HCT116 (cell line): ENCODE data around the gene PSAP. TPM values are rescaled to one million over a fixed set of nuclear protein-coding genes. Genes with fewer than 3 reads are reported as not detected.

ENCODE experiments used
- ATAC-seq: fragments of 200-7000 bp; cut with Tn5 transposase; 2 replicates; pipeline ENCODE4 v1.9.1; 2020; ENCODE audit warnings: mild to moderate bottlenecking, moderate library complexity
- BruUV-seq: library from RNA; stranded (reverse); fragments of 400-500 nt; replicated peaks from 2 replicates; lab custom pipeline; 2021; lab: Mats Ljungman, UMichigan
- CTCF ChIA-PET: fragments of 300-600 bp; sonication (Branson Sonifier 250); formaldehyde crosslinking; loops from one replicate; lab custom pipeline; 2021; ENCODE audit warnings: antibody characterized with exemption; lab: Charles Lee
- POLR2A ChIA-PET: fragments of 300-600, 350-600 bp; sonication (Branson Sonifier 250); formaldehyde crosslinking; loops from one replicate; lab custom pipeline; 2021; ENCODE audit warnings: antibody characterized with exemption; lab: Charles Lee
- RAD21 ChIA-PET, 2 experiments: fragments of 300-600 bp; sonication (Branson Sonifier 250); formaldehyde crosslinking; loops; one replicate each; lab custom pipeline; 2023; ENCODE audit warnings: low total read pairs in 2 of 2; ENCODE audit not compliant: uncharacterized antibody in 2 of 2, unreplicated experiment in 2 of 2, low non-redundant PET in 1 of 2; lab: Charles Lee
- DNase-seq: peaks from one replicate; pipeline ENCODE4 v3.0.0-alpha.2; 2010; ENCODE audit warnings: low read depth, low spot score
- H2AFZ ChIP-seq: fragments of 200-600 bp; shearing (Covaris generic), sonication (generic); 2 replicates; pipeline ENCODE4 v1.6.1; 2017; ENCODE audit warnings: low read depth, mixed run types, mixed read lengths, antibody characterized with exemption, low read length; ENCODE audit not compliant: poor library complexity, severe bottlenecking
- H3K27ac ChIP-seq: 2 replicates; pipeline ENCODE4 v1.5.1; 2012; ENCODE audit warnings: low read depth, low read length
- H3K27me3 ChIP-seq: fragments of 200-600 bp; sonication (generic); 2 replicates; pipeline ENCODE4 v1.6.1; 2016; ENCODE audit warnings: mixed run types, low read length, mixed read lengths; ENCODE audit not compliant: insufficient read depth
- H3K36me3 ChIP-seq, 2 experiments: fragments of 200-500 bp in 1 of 2; fragments of 200-600 bp in 1 of 2; sonication (Bioruptor generic) in 1 of 2; sonication (generic) in 1 of 2; 2 replicates each; pipeline versions ENCODE4 v1.5.1 to v1.6.1; 2014 to 2016; ENCODE audit warnings: low read length in 2 of 2, inconsistent platforms in 1 of 2, mixed read lengths in 1 of 2, mixed run types in 1 of 2; ENCODE audit not compliant: insufficient read depth in 2 of 2, control insufficient read depth in 1 of 2
- H3K4me1 ChIP-seq, 2 experiments: fragments of 200-600 bp in 1 of 2; sonication (generic) in 1 of 2; 2 replicates each; pipeline versions ENCODE4 v1.5.1 to v1.6.1; 2012 to 2017; ENCODE audit warnings: low read length in 2 of 2, inconsistent platforms in 1 of 2, mild to moderate bottlenecking in 1 of 2, mixed read lengths in 1 of 2, mixed run types in 1 of 2, moderate library complexity in 1 of 2; ENCODE audit not compliant: insufficient read depth in 2 of 2, control insufficient read depth in 1 of 2
- H3K4me2 ChIP-seq: fragments of 200-600 bp; sonication (generic); 2 replicates; pipeline ENCODE4 v1.6.1; 2017; ENCODE audit warnings: mixed run types, low read length, mixed read lengths
- H3K4me3 ChIP-seq, 2 experiments: fragments of 200-600 bp in 1 of 2; sonication (generic) in 1 of 2; replicated peaks in 1 of 2; 2 replicates each; pipeline ENCODE4 v1.5.1; 2011 to 2016; ENCODE audit warnings: low read length in 2 of 2, control low read depth in 1 of 2, low read depth in 1 of 2, mild to moderate bottlenecking in 1 of 2, mixed read lengths in 1 of 2, mixed run types in 1 of 2
- H3K79me2 ChIP-seq: fragments of 200-600 bp; sonication (generic); 2 replicates; pipeline ENCODE4 v1.6.1; 2017; ENCODE audit warnings: mild to moderate bottlenecking, mixed run types, low read length, moderate library complexity, mixed read lengths; ENCODE audit not compliant: insufficient read depth
- H3K9ac ChIP-seq: fragments of 200-600 bp; sonication (generic); 2 replicates; pipeline ENCODE4 v1.6.1; 2016; ENCODE audit warnings: low read length, mixed read lengths
- H3K9me2 ChIP-seq: fragments of 200-600 bp; sonication (generic), shearing (Covaris generic); 2 replicates; pipeline ENCODE4 v1.6.1; 2017; ENCODE audit warnings: mixed run types, mild to moderate bottlenecking, moderate library complexity; ENCODE audit not compliant: insufficient read depth
- H3K9me3 ChIP-seq, 2 experiments: fragments of 200-500 bp in 1 of 2; fragments of 200-600 bp in 1 of 2; sonication (Bioruptor generic) in 1 of 2; sonication (generic) in 1 of 2; 2 replicates each; pipeline ENCODE4 v1.6.1; 2014 to 2017; ENCODE audit warnings: low read length in 2 of 2, mixed read lengths in 2 of 2, inconsistent platforms in 1 of 2, low read depth in 1 of 2, mild to moderate bottlenecking in 1 of 2, mixed run types in 1 of 2, moderate library complexity in 1 of 2; ENCODE audit not compliant: control insufficient read depth in 1 of 2, insufficient read depth in 1 of 2
- H4K20me1 ChIP-seq: fragments of 200-600 bp; sonication (generic), shearing (Covaris generic); 2 replicates; pipeline ENCODE4 v1.6.1; 2017; ENCODE audit warnings: mixed run types, mild to moderate bottlenecking, moderate library complexity; ENCODE audit not compliant: insufficient read depth
- ATF3 ChIP-seq: IDR thresholded peaks from 2 replicates; pipeline ENCODE4 v1.6.1; 2012
- CEBPB ChIP-seq: IDR thresholded peaks from 2 replicates; pipeline ENCODE4 v1.6.1; 2012; ENCODE audit warnings: low read depth
- CTCF ChIP-seq, 3 experiments: fragments of 200-600 bp in 1 of 3; sonication (generic) in 1 of 3; IDR thresholded peaks in 2 of 3; conservative IDR thresholded peaks in 1 of 3; 2 replicates each; pipeline ENCODE4 v1.5.1; 2012 to 2017; ENCODE audit warnings: low read depth in 2 of 3, low read length in 2 of 3, antibody characterized with exemption in 1 of 3, borderline replicate concordance in 1 of 3, control low read depth in 1 of 3, mild to moderate bottlenecking in 1 of 3, mixed read lengths in 1 of 3, mixed run types in 1 of 3, moderate library complexity in 1 of 3; ENCODE audit not compliant: insufficient read depth in 1 of 3
- EGR1 ChIP-seq: IDR thresholded peaks from 2 replicates; pipeline ENCODE4 v1.6.1; 2012; ENCODE audit warnings: low read depth
- EZH2 ChIP-seq: fragments of 200-600 bp; sonication (generic); IDR thresholded peaks from 2 replicates; pipeline ENCODE4 v1.6.1; 2017; ENCODE audit warnings: antibody characterized with exemption, mixed run types
- EZH2phosphoT487 ChIP-seq: fragments of 200-600 bp; IDR thresholded peaks from 2 replicates; pipeline ENCODE4 v1.6.1; 2018; ENCODE audit warnings: antibody characterized with exemption, borderline replicate concordance
- FOSL1 ChIP-seq: IDR thresholded peaks from 2 replicates; pipeline ENCODE4 v1.6.1; 2012; ENCODE audit warnings: low read depth
- POLR2A ChIP-seq: IDR thresholded peaks from 2 replicates; pipeline ENCODE4 v1.7.0; 2011; ENCODE audit warnings: borderline replicate concordance; ENCODE audit not compliant: insufficient read depth, insufficient read length; ENCODE audit errors: extremely low read depth
- POLR2AphosphoS5 ChIP-seq: IDR thresholded peaks from 2 replicates; pipeline ENCODE4 v1.6.1; 2011; ENCODE audit warnings: mild to moderate bottlenecking, low read depth, low read length, moderate library complexity
- REST ChIP-seq: IDR thresholded peaks from 2 replicates; pipeline ENCODE4 v1.6.1; 2012; ENCODE audit warnings: low read depth
- SIN3A ChIP-seq: IDR thresholded peaks from 2 replicates; pipeline ENCODE4 v1.6.1; 2012; ENCODE audit warnings: low read depth
- SP1 ChIP-seq: IDR thresholded peaks from 2 replicates; pipeline ENCODE4 v1.6.1; 2012; ENCODE audit warnings: low read depth
- TCF7L2 ChIP-seq: IDR thresholded peaks from 2 replicates; pipeline ENCODE4 v1.7.0; 2011; ENCODE audit warnings: borderline replicate concordance, inconsistent platforms; ENCODE audit not compliant: insufficient read depth, insufficient read length; ENCODE audit errors: extremely low read depth
- YY1 ChIP-seq: IDR thresholded peaks from 2 replicates; pipeline ENCODE4 v1.6.1; 2011; ENCODE audit warnings: low read length, low read depth, moderate library complexity, mild to moderate bottlenecking; ENCODE audit not compliant: insufficient replicate concordance; ENCODE audit errors: extremely low read depth
- ZBTB33 ChIP-seq: IDR thresholded peaks from 2 replicates; pipeline ENCODE4 v1.6.1; 2011; ENCODE audit warnings: mild to moderate bottlenecking, low read length, moderate library complexity; ENCODE audit not compliant: insufficient replicate concordance; ENCODE audit errors: extremely low read depth
- ZFX ChIP-seq: fragments of 450-650 bp; IDR thresholded peaks from 2 replicates; pipeline ENCODE4 v1.6.1; 2017
- ZNF274 ChIP-seq: fragments of 200-500 bp; sonication (Bioruptor generic); IDR thresholded peaks from 2 replicates; pipeline ENCODE4 v1.6.1; 2014; ENCODE audit warnings: mild to moderate bottlenecking, low read depth, low read length, inconsistent platforms
- intact Hi-C: fragments of 100-400 bp; cut with micrococcal nuclease; formaldehyde crosslinking; loops from 2 replicates; pipeline ENCODE4 v1.10.0; 2022
- total RNA-seq: library from RNA; stranded (reverse); gene quantifications from one replicate; pipeline ENCODE4 v1.2.1, GENCODE V29; 2021; ENCODE audit not compliant: unreplicated experiment

The PSAP gene
- total RNA-seq, 1 experiment from 2014 or later = 444 TPM

GRCh38 chr10:71842422-71842821 lies 8.6 kb downstream of the PSAP start:
- no peak overlapping the region for H3K27ac ChIP-seq
- no peaks in the 10 kb centered on the region for H3K9me2 ChIP-seq
- no peak for TF ChIP-seq ZBTB33
- TF ChIP-seq FOSL1 = no peak
- TF ChIP-seq EZH2 = no peak
- TF ChIP-seq ZNF274 = no peak
- no peak for TF ChIP-seq YY1
- TF ChIP-seq SIN3A = no peak
- no peak for TF ChIP-seq ZFX
- no peak for TF ChIP-seq TCF7L2
- no peak for TF ChIP-seq CEBPB
- no peak for TF ChIP-seq SP1
- TF ChIP-seq EGR1 = no peak
- TF ChIP-seq POLR2AphosphoS5 = no peak
- TF ChIP-seq ATF3 = no peak
- no peak for TF ChIP-seq POLR2A
- no peak for TF ChIP-seq CTCF (IDR thresholded peaks at IDR 0.05 in 2 of 3, conservative IDR thresholded peaks at IDR 0.05 in 1 of 3; ENCODE audit: borderline replicate concordance in 1 of 3, insufficient read depth in 1 of 3, low read depth in 2 of 3, low read length in 2 of 3)
- TF ChIP-seq REST = no peak
- no peak for TF ChIP-seq EZH2phosphoT487
- peaks cover 90% of the 10 kb centered on the region for H3K79me2 ChIP-seq
- intact Hi-C loops = no loop called here
- CTCF ChIA-PET = no interaction called here
- RAD21 ChIA-PET = no interaction called here
- POLR2A ChIA-PET = interaction anchor here (1.6 kb wide), 1 partner anchor 9 kb away, joined by 5 read pairs; the partner anchor contains the start of gene PSAP
- DNase-seq (no peak), ATAC-seq (no peak)
- no peaks in the 10 kb centered on the region for H3K27me3 ChIP-seq
- peaks cover 3% of the 10 kb centered on the region; the same call in 1 of the 2 replicates for H4K20me1 ChIP-seq
- no peak overlapping the region for H2AFZ ChIP-seq
- H3K9ac ChIP-seq = no peak overlapping the region
- no peak overlapping the region for H3K4me2 ChIP-seq
- H3K4me1 ChIP-seq = peaks cover 16 to 37% of the 10 kb centered on the region in 2 experiments
- no peaks in the 10 kb centered on the region for H3K9me3 ChIP-seq
- BruUV-seq = no TSS peak
- no peak overlapping the region for H3K4me3 ChIP-seq
- H3K36me3 ChIP-seq = no peaks in the 10 kb centered on the region
